Peyer's patch (tissue), 4 donors: ENCODE measurements around the gene NODAL.

Source experiments
- POLR2A ChIP-seq, 2 donors: fragments of 450-650 bp; IDR thresholded peaks; one replicate each; pipeline ENCODE4 v1.5.1; 2017; ENCODE audit warnings: antibody characterized with exemption in 2 of 2, mild to moderate bottlenecking in 2 of 2, moderate library complexity in 2 of 2
- TF ChIP-seq, protein P1 (sequence below), 6 experiments: fragments of 450-650 bp in 4 of 6; fragments of 200-600 bp in 2 of 6; sonication (generic) in 1 of 6; IDR thresholded peaks; one replicate each; pipeline ENCODE4 v1.5.1; 2017 to 2019; ENCODE audit warnings: antibody characterized with exemption in 6 of 6, mild to moderate bottlenecking in 3 of 6, moderate library complexity in 1 of 6

DNA sequence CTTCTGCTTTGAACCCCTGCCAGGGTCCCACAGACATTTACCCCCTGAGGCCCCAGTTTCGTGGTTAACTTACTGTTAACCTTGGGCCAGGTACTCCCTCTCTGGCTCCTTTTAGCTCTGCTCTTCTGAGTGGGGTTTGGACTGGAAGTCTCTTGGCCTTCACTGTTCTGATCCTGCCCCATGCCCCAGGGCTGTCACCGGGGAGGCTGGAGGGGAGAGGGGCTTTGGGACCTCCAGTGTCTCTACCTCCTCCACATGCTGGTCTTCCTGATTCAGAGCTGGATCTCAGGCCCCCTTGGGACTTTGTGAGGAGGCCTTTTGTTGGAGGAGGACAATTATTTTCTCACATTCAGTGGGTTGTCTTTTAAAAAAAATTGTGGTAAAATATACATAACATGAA is 24.4 kb upstream of the NODAL start:
- TF ChIP-seq, protein P1, sequence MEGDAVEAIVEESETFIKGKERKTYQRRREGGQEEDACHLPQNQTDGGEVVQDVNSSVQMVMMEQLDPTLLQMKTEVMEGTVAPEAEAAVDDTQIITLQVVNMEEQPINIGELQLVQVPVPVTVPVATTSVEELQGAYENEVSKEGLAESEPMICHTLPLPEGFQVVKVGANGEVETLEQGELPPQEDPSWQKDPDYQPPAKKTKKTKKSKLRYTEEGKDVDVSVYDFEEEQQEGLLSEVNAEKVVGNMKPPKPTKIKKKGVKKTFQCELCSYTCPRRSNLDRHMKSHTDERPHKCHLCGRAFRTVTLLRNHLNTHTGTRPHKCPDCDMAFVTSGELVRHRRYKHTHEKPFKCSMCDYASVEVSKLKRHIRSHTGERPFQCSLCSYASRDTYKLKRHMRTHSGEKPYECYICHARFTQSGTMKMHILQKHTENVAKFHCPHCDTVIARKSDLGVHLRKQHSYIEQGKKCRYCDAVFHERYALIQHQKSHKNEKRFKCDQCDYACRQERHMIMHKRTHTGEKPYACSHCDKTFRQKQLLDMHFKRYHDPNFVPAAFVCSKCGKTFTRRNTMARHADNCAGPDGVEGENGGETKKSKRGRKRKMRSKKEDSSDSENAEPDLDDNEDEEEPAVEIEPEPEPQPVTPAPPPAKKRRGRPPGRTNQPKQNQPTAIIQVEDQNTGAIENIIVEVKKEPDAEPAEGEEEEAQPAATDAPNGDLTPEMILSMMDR (IDR thresholded peaks at IDR 0.05), result no peak
- no peak for TF ChIP-seq POLR2A (IDR thresholded peaks at IDR 0.05)
